Measurements from ENCODE around the gene VEPH1. TPM values are rescaled to one million over a fixed set of nuclear protein-coding genes. Genes with fewer than 3 reads are reported as not detected.

The VEPH1 gene
- total and polyA plus RNA-seq, 2 experiments from 2014 or later, result 36.8 to 44.0 TPM

DNA sequence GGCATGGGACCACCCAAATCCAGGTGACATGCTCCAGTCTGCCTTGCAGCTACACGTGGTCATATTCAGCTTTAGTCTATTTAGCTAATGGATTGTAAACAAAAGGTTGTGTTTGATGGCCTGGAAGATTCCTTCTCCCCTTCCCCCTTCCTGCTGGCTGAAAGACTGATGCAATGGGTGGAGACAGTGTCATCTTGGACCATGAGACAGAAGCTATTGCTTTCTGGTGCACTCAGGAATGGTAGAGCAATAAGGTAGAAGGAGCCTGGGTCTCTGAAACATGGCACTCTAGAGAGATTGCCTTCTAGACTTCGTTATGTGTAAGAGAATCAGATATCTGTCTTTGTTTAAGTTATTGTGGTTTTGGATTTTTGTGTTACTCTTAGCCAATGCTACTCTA is 92.3 kb downstream of the VEPH1 start:
- H3K4me3 ChIP-seq, result no peak overlapping the region
- in situ Hi-C loops (cut with MboI), result no loop called here
- H2AFZ ChIP-seq, result no peak overlapping the region
- no peaks in the 10 kb centered on the region for H3F3A ChIP-seq (ENCODE audit: insufficient read depth)
- H3K79me2 ChIP-seq (ENCODE audit: insufficient read depth), result no peaks in the 10 kb centered on the region
- no peaks in the 10 kb centered on the region for H4K20me1 ChIP-seq (ENCODE audit: insufficient read depth)
- no peak for DNase-seq
- TF ChIP-seq EZH2phosphoT487 (IDR thresholded peaks at IDR 0.05; ENCODE audit: insufficient read depth, low read depth), result no peak
- TF ChIP-seq EZH2 (IDR thresholded peaks at IDR 0.05; ENCODE audit: insufficient read depth, poor library complexity, severe bottlenecking), result no peak
- H3K4me2 ChIP-seq (ENCODE audit: unreplicated experiment), result no peak overlapping the region
- WGBS, 2 experiments (ENCODE audit: low coverage in 1 of 2, low lambda C conversion rate in 2 of 2, missing lambda C conversion rate in 2 of 2), result 66 to 67% methylated on average over 2 of the region's 2 CpGs
- H3K27ac ChIP-seq, result no peak overlapping the region
- no peaks in the 10 kb centered on the region for H3K9me2 ChIP-seq (ENCODE audit: insufficient read depth)
- no peaks in the 10 kb centered on the region for H3K9me3 ChIP-seq (ENCODE audit: low read depth)
- no peaks in the 10 kb centered on the region for H3K27me3 ChIP-seq (replicated peaks; ENCODE audit: insufficient read depth)
- no peaks in the 10 kb centered on the region for H3K4me1 ChIP-seq (ENCODE audit: insufficient read depth)
- H3K9ac ChIP-seq, result no peak overlapping the region
- H3K36me3 ChIP-seq (ENCODE audit: low read depth), result peaks cover 3% of the 10 kb centered on the region; the same call in 1 of the 2 replicates

DNA sequence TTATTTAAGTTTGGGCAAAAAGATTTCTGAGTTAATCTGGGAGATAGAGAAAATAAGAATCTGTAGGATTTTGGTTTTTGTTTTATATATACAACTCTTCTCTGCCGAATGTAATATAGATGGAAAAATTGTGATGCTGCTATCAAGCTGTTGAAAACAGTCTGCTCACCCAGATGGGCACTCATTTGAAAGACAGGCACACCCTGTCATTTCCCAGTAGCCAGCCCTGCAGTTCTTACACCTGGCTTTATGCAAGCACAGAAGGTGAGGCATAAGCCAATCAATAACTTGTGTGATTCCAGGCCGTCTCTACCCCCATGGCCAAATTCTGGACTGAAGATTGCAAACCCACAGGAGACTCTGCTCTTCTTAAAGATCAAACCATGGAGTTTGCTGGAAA is 93.7 kb downstream of the VEPH1 start:
- WGBS, 2 experiments (ENCODE audit: low coverage in 1 of 2, low lambda C conversion rate in 2 of 2, missing lambda C conversion rate in 2 of 2), result 66 to 72% methylated on average over 2 of the region's 2 CpGs
- DNase-seq, result no peak

DNA sequence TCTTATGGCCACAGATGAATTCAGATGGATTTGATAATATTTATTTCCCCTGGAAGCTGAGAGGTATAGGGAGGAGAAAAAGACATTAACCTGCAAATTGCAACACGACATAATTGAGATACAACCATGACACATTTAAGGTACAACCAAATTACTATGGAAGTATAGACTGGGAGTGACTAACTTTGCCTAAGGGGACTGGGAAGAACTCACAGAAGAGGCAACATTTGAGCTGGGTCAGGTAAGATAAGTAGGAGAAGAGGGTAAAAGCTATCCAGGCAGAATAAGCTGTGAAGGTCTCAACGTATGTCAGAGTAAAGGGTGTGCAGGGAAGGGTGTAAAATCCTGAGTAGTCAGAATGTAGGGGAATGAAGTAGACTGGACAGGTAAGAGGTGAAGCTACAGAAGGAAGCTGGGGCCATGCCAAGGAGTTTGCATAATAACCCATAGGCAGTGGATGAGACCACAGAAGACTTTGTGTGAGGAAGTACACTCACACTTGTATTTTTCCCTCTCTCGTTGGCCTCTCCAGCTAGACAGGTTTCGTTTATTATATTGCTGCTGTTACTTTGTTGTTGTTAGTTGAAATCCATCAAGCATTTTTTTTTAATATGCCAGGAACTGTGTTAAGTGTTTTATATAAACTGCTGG is 94.6 kb downstream of the VEPH1 start:
- WGBS, 2 experiments (ENCODE audit: low coverage in 1 of 2, low lambda C conversion rate in 2 of 2, missing lambda C conversion rate in 2 of 2), result 81 to 88% methylated on average over 4 of the region's 4 CpGs
- H3K4me1 ChIP-seq (ENCODE audit: insufficient read depth), result peaks cover 6% of the 10 kb centered on the region; the same call in 1 of the 2 replicates
- no peak overlapping the region for H3K4me3 ChIP-seq
- H3K27ac ChIP-seq, result no peak overlapping the region
- in situ Hi-C loops (cut with MboI), result no loop called here
- no peaks in the 10 kb centered on the region for H3K9me2 ChIP-seq (ENCODE audit: insufficient read depth)
- no peak overlapping the region for H3K9ac ChIP-seq
- no peak overlapping the region for H2AFZ ChIP-seq
- no peaks in the 10 kb centered on the region for H3K9me3 ChIP-seq (ENCODE audit: low read depth)
- no peaks in the 10 kb centered on the region for H4K20me1 ChIP-seq (ENCODE audit: insufficient read depth)
- TF ChIP-seq EZH2phosphoT487 (IDR thresholded peaks at IDR 0.05; ENCODE audit: insufficient read depth, low read depth), result no peak
- TF ChIP-seq EZH2 (IDR thresholded peaks at IDR 0.05; ENCODE audit: insufficient read depth, poor library complexity, severe bottlenecking), result no peak
- H3K27me3 ChIP-seq (replicated peaks; ENCODE audit: insufficient read depth), result no peaks in the 10 kb centered on the region
- no peak for DNase-seq
- H3K4me2 ChIP-seq (ENCODE audit: unreplicated experiment), result no peak overlapping the region
- H3F3A ChIP-seq (ENCODE audit: insufficient read depth), result no peaks in the 10 kb centered on the region
- peaks cover 3% of the 10 kb centered on the region; the same call in 1 of the 2 replicates for H3K36me3 ChIP-seq (ENCODE audit: low read depth)
- H3K79me2 ChIP-seq (ENCODE audit: insufficient read depth), result no peaks in the 10 kb centered on the region

More for the DNA sequence above, 93.7 kb downstream of the VEPH1 start:
- Histone ChIP-seq H4K20me1 (ENCODE audit: insufficient read depth) (no peaks in the 10 kb centered on the region), H2AFZ (no peak overlapping the region), H3K4me2 (ENCODE audit: unreplicated experiment) (no peak overlapping the region), H3K9me3 (ENCODE audit: low read depth) (no peaks in the 10 kb centered on the region), H3K4me1 (ENCODE audit: insufficient read depth) (peaks cover 6% of the 10 kb centered on the region; the same call in 1 of the 2 replicates), H3K4me3 (no peak overlapping the region), H3K9me2 (ENCODE audit: insufficient read depth) (no peaks in the 10 kb centered on the region), H3K36me3 (ENCODE audit: low read depth) (peaks cover 3% of the 10 kb centered on the region; the same call in 1 of the 2 replicates), H3K79me2 (ENCODE audit: insufficient read depth) (no peaks in the 10 kb centered on the region), H3K27me3 (replicated peaks; ENCODE audit: insufficient read depth) (no peaks in the 10 kb centered on the region), H3K27ac (no peak overlapping the region), H3K9ac (no peak overlapping the region), H3F3A (ENCODE audit: insufficient read depth) (no peaks in the 10 kb centered on the region)
- TF ChIP-seq EZH2 (IDR thresholded peaks at IDR 0.05; ENCODE audit: insufficient read depth, poor library complexity, severe bottlenecking) (no peak), EZH2phosphoT487 (IDR thresholded peaks at IDR 0.05; ENCODE audit: insufficient read depth, low read depth) (no peak)
- in situ Hi-C loops (cut with MboI), result no loop called here

DNA sequence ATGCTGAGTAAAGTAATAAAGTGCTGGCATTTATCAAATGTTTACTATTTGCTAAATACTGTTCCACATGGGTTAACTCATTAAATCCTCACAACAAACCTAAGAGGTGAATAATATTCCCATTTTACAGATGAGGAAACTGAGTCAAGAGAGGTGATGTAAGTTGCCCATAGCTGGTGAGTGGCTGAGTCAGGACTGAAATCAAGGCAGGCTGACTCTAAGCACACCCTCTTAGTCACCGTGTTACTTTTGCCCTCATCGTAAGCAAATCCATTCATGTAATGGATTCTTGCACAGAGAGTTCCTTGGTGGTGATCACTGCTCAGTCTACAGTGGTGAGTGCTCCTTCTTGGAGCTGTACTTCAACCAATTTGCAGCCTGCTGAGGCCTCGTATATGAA is 95.4 kb downstream of the VEPH1 start:
- peaks cover 6% of the 10 kb centered on the region; the same call in 1 of the 2 replicates for H3K4me1 ChIP-seq (ENCODE audit: insufficient read depth)
- H3F3A ChIP-seq (ENCODE audit: insufficient read depth), result no peaks in the 10 kb centered on the region
- H2AFZ ChIP-seq, result no peak overlapping the region
- H3K36me3 ChIP-seq (ENCODE audit: low read depth), result no peaks in the 10 kb centered on the region
- DNase-seq, result no peak
- H3K9me3 ChIP-seq (ENCODE audit: low read depth), result no peaks in the 10 kb centered on the region
- 77 to 78% methylated on average over 3 of the region's 3 CpGs for whole genome bisulfite sequencing, 2 experiments (ENCODE audit: low coverage in 1 of 2, low lambda C conversion rate in 2 of 2, missing lambda C conversion rate in 2 of 2)
- no peak overlapping the region for H3K27ac ChIP-seq
- H3K27me3 ChIP-seq (replicated peaks; ENCODE audit: insufficient read depth), result no peaks in the 10 kb centered on the region
- H3K4me2 ChIP-seq (ENCODE audit: unreplicated experiment), result no peak overlapping the region
- H3K9me2 ChIP-seq (ENCODE audit: insufficient read depth), result no peaks in the 10 kb centered on the region
- TF ChIP-seq EZH2phosphoT487 (IDR thresholded peaks at IDR 0.05; ENCODE audit: insufficient read depth, low read depth) (no peak), EZH2 (IDR thresholded peaks at IDR 0.05; ENCODE audit: insufficient read depth, poor library complexity, severe bottlenecking) (no peak)
- in situ Hi-C loops (cut with MboI), result no loop called here
- no peak overlapping the region for H3K9ac ChIP-seq
- no peaks in the 10 kb centered on the region for H3K79me2 ChIP-seq (ENCODE audit: insufficient read depth)
- no peaks in the 10 kb centered on the region for H4K20me1 ChIP-seq (ENCODE audit: insufficient read depth)
- H3K4me3 ChIP-seq, result no peak overlapping the region

Measured in GM23248 (cell line).